ENCODE measurements around the gene LIPA. TPM values are rescaled to one million over a fixed set of nuclear protein-coding genes. Genes with fewer than 3 reads are reported as not detected.

Gene LIPA
- total and polyA plus RNA-seq, 2 experiments from 2014 or later = 113 to 134 TPM

GRCh38 chr10:89217057-89217990 lies 34.3 kb downstream of the LIPA start:
- 0 out of 2 replicates have a peak overlapping the region, but pooled peaks have one; percentile 5 for H3K4me3 ChIP-seq
- peak overlapping the region; percentile 9 for H3K4me2 ChIP-seq (ENCODE audit: unreplicated experiment)
- in situ Hi-C loops (cut with MboI) = loop anchor here (10.0 kb wide), 2 partner anchors 283 to 383 kb away; no protein-coding TSS in a partner anchor
- WGBS, 2 experiments (ENCODE audit: low coverage in 1 of 2, low lambda C conversion rate in 2 of 2, missing lambda C conversion rate in 2 of 2) = 1 to 2% methylated on average over 6 of the region's 6 CpGs
- no peaks in the 10 kb centered on the region for H4K20me1 ChIP-seq (ENCODE audit: insufficient read depth)
- H3K9me3 ChIP-seq (ENCODE audit: low read depth) = no peaks in the 10 kb centered on the region
- no peak overlapping the region for H2AFZ ChIP-seq
- no peaks in the 10 kb centered on the region for H3K27me3 ChIP-seq (replicated peaks; ENCODE audit: insufficient read depth)
- no peak for TF ChIP-seq EZH2 (IDR thresholded peaks at IDR 0.05; ENCODE audit: insufficient read depth, poor library complexity, severe bottlenecking)
- TF ChIP-seq EZH2phosphoT487 (IDR thresholded peaks at IDR 0.05; ENCODE audit: insufficient read depth, low read depth) = no peak
- H3K4me1 ChIP-seq (ENCODE audit: insufficient read depth) = peaks cover 27% of the 10 kb centered on the region
- H3F3A ChIP-seq (ENCODE audit: insufficient read depth) = peaks cover 29% of the 10 kb centered on the region
- peak overlapping the region; percentile 27; the same call in 1 of the 2 replicates for H3K27ac ChIP-seq
- H3K79me2 ChIP-seq (ENCODE audit: insufficient read depth) = no peaks in the 10 kb centered on the region
- H3K36me3 ChIP-seq (ENCODE audit: low read depth) = peaks cover 10% of the 10 kb centered on the region
- no peaks in the 10 kb centered on the region for H3K9me2 ChIP-seq (ENCODE audit: insufficient read depth)
- peak; percentile 72 for DNase-seq
- no peak overlapping the region for H3K9ac ChIP-seq

- TF ChIP-seq EZH2 (IDR thresholded peaks at IDR 0.05; ENCODE audit: insufficient read depth, poor library complexity, severe bottlenecking) (no peak), EZH2phosphoT487 (IDR thresholded peaks at IDR 0.05; ENCODE audit: insufficient read depth, low read depth) (no peak)
- Histone ChIP-seq H3K79me2 (ENCODE audit: insufficient read depth) (no peaks in the 10 kb centered on the region), H2AFZ (no peak overlapping the region), H3K4me3 (no peak overlapping the region), H3K27me3 (replicated peaks; ENCODE audit: insufficient read depth) (no peaks in the 10 kb centered on the region), H4K20me1 (ENCODE audit: insufficient read depth) (no peaks in the 10 kb centered on the region), H3K27ac (peak overlapping the region; percentile 73), H3K9ac (peak overlapping the region; percentile 52), H3K4me2 (ENCODE audit: unreplicated experiment) (peak overlapping the region; percentile 33), H3K9me3 (ENCODE audit: low read depth) (no peaks in the 10 kb centered on the region), H3K36me3 (ENCODE audit: low read depth) (0 out of 2 replicates have a peak, but pooled peaks cover 10% of the 10 kb centered on the region), H3K4me1 (ENCODE audit: insufficient read depth) (peaks cover 40% of the 10 kb centered on the region), H3F3A (ENCODE audit: insufficient read depth) (peaks cover 40% of the 10 kb centered on the region), H3K9me2 (ENCODE audit: insufficient read depth) (no peaks in the 10 kb centered on the region)
- WGBS, 2 experiments (ENCODE audit: low coverage in 1 of 2, low lambda C conversion rate in 2 of 2, missing lambda C conversion rate in 2 of 2) = 95 to 96% methylated on average over 2 of the region's 2 CpGs
- DNase-seq = peak; percentile 28
- in situ Hi-C loops (cut with MboI) = loop anchor here (10.0 kb wide), 2 partner anchors 281 to 381 kb away; no protein-coding TSS in a partner anchor
These were observed 35.5 kb downstream of the LIPA start for GRCh38 chr10:89216056-89216455.

- Histone ChIP-seq H3K79me2 (ENCODE audit: insufficient read depth) (no peaks in the 10 kb centered on the region), H3K9me2 (ENCODE audit: insufficient read depth) (no peaks in the 10 kb centered on the region), H3K36me3 (ENCODE audit: low read depth) (0 out of 2 replicates have a peak, but pooled peaks cover 10% of the 10 kb centered on the region), H3K9ac (peak overlapping the region; percentile 52), H3K27me3 (replicated peaks; ENCODE audit: insufficient read depth) (no peaks in the 10 kb centered on the region), H3K4me1 (ENCODE audit: insufficient read depth) (peaks cover 43% of the 10 kb centered on the region), H3K4me3 (no peak overlapping the region), H4K20me1 (ENCODE audit: insufficient read depth) (no peaks in the 10 kb centered on the region), H3K4me2 (ENCODE audit: unreplicated experiment) (peak overlapping the region; percentile 33), H3K27ac (peak overlapping the region; percentile 73), H3F3A (ENCODE audit: insufficient read depth) (peaks cover 40% of the 10 kb centered on the region), H3K9me3 (ENCODE audit: low read depth) (no peaks in the 10 kb centered on the region), H2AFZ (no peak overlapping the region)
- WGBS, 2 experiments (ENCODE audit: low coverage in 1 of 2, low lambda C conversion rate in 2 of 2, missing lambda C conversion rate in 2 of 2) = 12 to 18% methylated on average over 1 of the region's 1 CpG
- DNase-seq = peak; percentile 78
- no peak for TF ChIP-seq EZH2phosphoT487 (IDR thresholded peaks at IDR 0.05; ENCODE audit: insufficient read depth, low read depth)
- in situ Hi-C loops (cut with MboI) = loop anchor here (10.0 kb wide), 2 partner anchors 281 to 381 kb away; no protein-coding TSS in a partner anchor
These were observed 36.1 kb downstream of the LIPA start for GRCh38 chr10:89215511-89215910.

- no peak overlapping the region for H3K4me2 ChIP-seq (ENCODE audit: unreplicated experiment)
- 62 to 63% methylated on average over 8 of the region's 8 CpGs for WGBS, 2 experiments (ENCODE audit: low coverage in 1 of 2, low lambda C conversion rate in 2 of 2, missing lambda C conversion rate in 2 of 2)
- H3K4me3 ChIP-seq = no peak overlapping the region
- no peak for TF ChIP-seq EZH2phosphoT487 (IDR thresholded peaks at IDR 0.05; ENCODE audit: insufficient read depth, low read depth)
- no peak for TF ChIP-seq EZH2 (IDR thresholded peaks at IDR 0.05; ENCODE audit: insufficient read depth, poor library complexity, severe bottlenecking)
- no peaks in the 10 kb centered on the region for H3K9me3 ChIP-seq (ENCODE audit: low read depth)
- no peaks in the 10 kb centered on the region for H3K27me3 ChIP-seq (replicated peaks; ENCODE audit: insufficient read depth)
- H3K9me2 ChIP-seq (ENCODE audit: insufficient read depth) = no peaks in the 10 kb centered on the region
- no peak overlapping the region for H2AFZ ChIP-seq
- 0 out of 2 replicates have a peak, but pooled peaks cover 10% of the 10 kb centered on the region for H3K36me3 ChIP-seq (ENCODE audit: low read depth)
- DNase-seq = peak; percentile 54
- peak overlapping the region; percentile 33; the same call in 1 of the 2 replicates for H3K9ac ChIP-seq
- no peaks in the 10 kb centered on the region for H4K20me1 ChIP-seq (ENCODE audit: insufficient read depth)
- H3K79me2 ChIP-seq (ENCODE audit: insufficient read depth) = no peaks in the 10 kb centered on the region
- peak overlapping the region; percentile 73 for H3K27ac ChIP-seq
- peaks cover 43% of the 10 kb centered on the region for H3K4me1 ChIP-seq (ENCODE audit: insufficient read depth)
- H3F3A ChIP-seq (ENCODE audit: insufficient read depth) = peaks cover 40% of the 10 kb centered on the region
- in situ Hi-C loops (cut with MboI) = loop anchor here (5.0 to 10.0 kb wide), 3 partner anchors 182 to 380 kb away; no protein-coding TSS in a partner anchor
These were observed 36.9 kb downstream of the LIPA start for GRCh38 chr10:89214566-89215165.

Measured in GM23248 (cell line).